Iris pigment epithelial cell (primary cell): ENCODE measurements around the gene ABTB2.
A peak's percentile ranks its signal among the peaks of the same experiment; 100 is the strongest.
"Not testable (repeated sequence)": the region's sequence is repeated elsewhere in the genome, so short reads cannot be mapped to it uniquely, and the experiment has no call there.

Experiments
- DNase-seq: peaks from one replicate; pipeline ENCODE4 v3.0.0-alpha.2; 2011; ENCODE audit warnings: low read depth

The ABTB2 gene

GRCh38 chr11:34190192-34191139 lies 167.3 kb downstream of the ABTB2 start:
- no peak for DNase-seq

GRCh38 chr11:34189191-34189590 lies 168.6 kb downstream of the ABTB2 start:
- no peak for DNase-seq

- no peak for DNase-seq
These were observed 169.6 kb downstream of the ABTB2 start for GRCh38 chr11:34188181-34188580.

GRCh38 chr11:34185926-34186841 lies 171.6 kb downstream of the ABTB2 start:
- DNase-seq = no peak

GRCh38 chr11:34184505-34185015 lies 173.2 kb downstream of the ABTB2 start:
- DNase-seq = no peak

- no peak for DNase-seq
These were observed 173.9 kb downstream of the ABTB2 start for GRCh38 chr11:34183848-34184391.

GRCh38 chr11:34182921-34183685 lies 174.7 kb downstream of the ABTB2 start:
- DNase-seq = no peak

- DNase-seq = no peak
These were observed 175.4 kb downstream of the ABTB2 start for GRCh38 chr11:34182425-34182824.

GRCh38 chr11:34181856-34182405 lies 175.9 kb downstream of the ABTB2 start:
- DNase-seq = no peak

GRCh38 chr11:34181251-34181650 lies 176.6 kb downstream of the ABTB2 start:
- no peak for DNase-seq

GRCh38 chr11:34180814-34181165 lies 177.0 kb downstream of the ABTB2 start:
- not testable (repeated sequence) for DNase-seq

- DNase-seq = no peak
These were observed 177.6 kb downstream of the ABTB2 start for GRCh38 chr11:34180040-34180813.

- DNase-seq = no peak
These were observed 178.7 kb downstream of the ABTB2 start for GRCh38 chr11:34179026-34179675.

- no peak for DNase-seq
These were observed 179.5 kb downstream of the ABTB2 start for GRCh38 chr11:34178209-34178821.

GRCh38 chr11:34176751-34177209 lies 181.0 kb downstream of the ABTB2 start:
- peak; percentile 20 for DNase-seq

GRCh38 chr11:34175284-34176019 lies 182.4 kb downstream of the ABTB2 start:
- no peak for DNase-seq

- peak; percentile 61 for DNase-seq
These were observed 183.3 kb downstream of the ABTB2 start for GRCh38 chr11:34174412-34175041.

GRCh38 chr11:34173050-34173449 lies 184.8 kb downstream of the ABTB2 start:
- DNase-seq = no peak
